Epithelial cell of proximal tubule (primary cell): ENCODE results near the gene ADI1. TPM values are rescaled to one million over a fixed set of nuclear protein-coding genes. Genes with fewer than 3 reads are reported as not detected.
"Not testable (repeated sequence)": the region's sequence is repeated elsewhere in the genome, so short reads cannot be mapped to it uniquely, and the experiment has no call there.

Source experiments
- DNase-seq: peaks from one replicate; pipeline ENCODE4 v3.0.0-alpha.2; 2011; ENCODE audit warnings: low read depth
- H3K4me3 ChIP-seq: 2 replicates; pipeline ENCODE4 v1.5.1; 2011; ENCODE audit warnings: low read depth, mild to moderate bottlenecking, low read length
- total RNA-seq: library from RNA; depleted of rRNA; stranded (reverse); fragments of >200 nt; gene quantifications from 2 replicates; pipeline ENCODE4 v1.2.3, GENCODE V29; 2015
- TF ChIP-seq, protein P1 (sequence below): conservative IDR thresholded peaks from 2 replicates; pipeline ENCODE4 v1.5.1; 2012; ENCODE audit warnings: low read depth, mild to moderate bottlenecking, low read length

ADI1 gene
- total RNA-seq, 1 donor from 2014 or later, result 35.3 TPM

DNA sequence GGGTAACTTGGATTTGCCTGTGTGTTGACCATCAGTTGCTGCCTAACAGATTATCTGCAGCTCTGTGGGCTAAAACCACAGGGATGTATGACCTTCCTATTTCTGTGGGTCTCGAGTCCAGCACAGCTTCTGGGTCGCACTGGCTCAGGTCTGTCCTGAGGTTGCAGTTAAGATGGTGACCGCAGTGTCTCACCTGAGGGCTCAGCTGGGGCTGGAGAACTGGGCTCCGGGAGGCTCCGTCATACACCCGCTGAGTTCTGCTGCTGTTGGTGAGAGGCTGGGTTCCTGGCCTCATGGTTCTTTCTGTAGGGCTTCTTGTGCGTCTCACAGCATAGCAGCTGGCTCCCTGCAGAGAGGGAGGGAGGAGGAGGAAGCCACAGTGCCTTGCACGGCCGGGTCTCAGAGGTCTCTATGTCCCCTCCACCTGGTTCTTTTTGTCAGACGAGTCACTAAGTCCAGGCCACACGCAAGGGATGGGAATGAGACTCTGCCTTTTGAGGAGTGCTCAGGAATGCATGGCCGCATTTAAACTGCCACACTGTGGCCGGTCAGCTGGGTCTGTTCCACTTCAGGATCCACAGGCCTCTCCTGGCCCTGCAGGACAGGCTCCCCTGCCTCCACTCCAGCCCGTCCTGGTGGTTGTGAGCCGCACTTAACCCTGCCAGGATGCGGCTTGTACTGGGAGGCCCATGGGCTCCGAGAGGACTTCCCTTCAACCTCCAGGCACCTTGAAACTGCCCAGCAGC is 67.2 kb downstream of the ADI1 start:
- TF ChIP-seq, protein P1, sequence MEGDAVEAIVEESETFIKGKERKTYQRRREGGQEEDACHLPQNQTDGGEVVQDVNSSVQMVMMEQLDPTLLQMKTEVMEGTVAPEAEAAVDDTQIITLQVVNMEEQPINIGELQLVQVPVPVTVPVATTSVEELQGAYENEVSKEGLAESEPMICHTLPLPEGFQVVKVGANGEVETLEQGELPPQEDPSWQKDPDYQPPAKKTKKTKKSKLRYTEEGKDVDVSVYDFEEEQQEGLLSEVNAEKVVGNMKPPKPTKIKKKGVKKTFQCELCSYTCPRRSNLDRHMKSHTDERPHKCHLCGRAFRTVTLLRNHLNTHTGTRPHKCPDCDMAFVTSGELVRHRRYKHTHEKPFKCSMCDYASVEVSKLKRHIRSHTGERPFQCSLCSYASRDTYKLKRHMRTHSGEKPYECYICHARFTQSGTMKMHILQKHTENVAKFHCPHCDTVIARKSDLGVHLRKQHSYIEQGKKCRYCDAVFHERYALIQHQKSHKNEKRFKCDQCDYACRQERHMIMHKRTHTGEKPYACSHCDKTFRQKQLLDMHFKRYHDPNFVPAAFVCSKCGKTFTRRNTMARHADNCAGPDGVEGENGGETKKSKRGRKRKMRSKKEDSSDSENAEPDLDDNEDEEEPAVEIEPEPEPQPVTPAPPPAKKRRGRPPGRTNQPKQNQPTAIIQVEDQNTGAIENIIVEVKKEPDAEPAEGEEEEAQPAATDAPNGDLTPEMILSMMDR, result no peak
- no peak for DNase-seq

DNA sequence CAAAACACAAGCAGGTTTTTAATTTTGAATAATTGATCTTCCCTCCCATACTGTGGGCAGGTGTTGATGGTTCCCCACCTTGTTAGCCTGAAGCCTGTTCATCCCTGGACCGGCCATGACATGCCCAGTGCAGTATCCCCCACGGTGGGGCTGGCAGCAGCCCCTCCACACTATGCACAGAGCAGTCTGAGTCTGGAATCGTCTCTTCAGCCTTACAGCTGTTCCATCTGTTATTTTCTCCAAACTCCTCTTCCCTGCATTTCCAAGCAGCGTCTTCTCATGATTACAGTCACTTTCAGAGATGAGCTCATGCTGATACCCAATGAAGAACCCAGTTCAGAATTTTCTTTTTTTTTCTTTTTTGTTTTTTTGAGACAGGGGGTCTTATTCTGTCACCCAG is 68.2 kb downstream of the ADI1 start:
- TF ChIP-seq, protein P1, result no peak

More for the DNA sequence above, 67.2 kb downstream of the ADI1 start:
- H3K4me3 ChIP-seq, result no peak overlapping the region

DNA sequence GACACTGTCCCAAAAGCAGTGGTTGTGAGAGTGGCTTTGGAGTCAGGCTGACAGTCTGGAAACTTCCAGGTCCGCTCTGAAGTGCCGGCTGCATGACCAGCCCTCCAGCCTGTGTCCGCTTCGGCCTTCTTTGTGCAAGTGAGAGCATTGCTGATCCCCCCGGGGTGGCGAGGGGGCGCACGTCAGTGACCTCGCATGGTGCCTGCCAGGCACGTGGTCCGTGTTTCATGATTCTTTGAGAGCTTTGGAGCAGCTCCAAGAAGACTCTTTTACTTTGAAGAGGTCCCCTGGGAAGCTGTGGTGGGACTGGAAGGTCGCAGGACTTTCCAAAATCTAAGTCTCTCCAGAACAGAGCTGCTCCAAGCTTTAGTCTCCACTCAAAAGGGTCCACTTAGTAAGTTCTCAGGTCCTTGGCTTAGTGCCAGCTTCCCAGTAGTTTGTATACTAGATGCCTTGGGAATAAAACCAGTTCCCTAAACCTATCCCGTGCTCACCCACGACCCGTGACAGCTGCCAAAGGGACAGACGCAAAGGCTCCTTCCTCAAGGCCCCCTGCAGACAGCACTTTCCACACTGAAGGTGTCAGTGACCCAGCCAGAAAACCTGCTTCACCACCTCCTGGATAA is 68.8 kb downstream of the ADI1 start:
- H3K4me3 ChIP-seq, result no peak overlapping the region
- TF ChIP-seq, protein P1, result no peak
- no peak for DNase-seq

More for the DNA sequence above, 68.2 kb downstream of the ADI1 start:
- no peak for DNase-seq
- no peak overlapping the region for H3K4me3 ChIP-seq

DNA sequence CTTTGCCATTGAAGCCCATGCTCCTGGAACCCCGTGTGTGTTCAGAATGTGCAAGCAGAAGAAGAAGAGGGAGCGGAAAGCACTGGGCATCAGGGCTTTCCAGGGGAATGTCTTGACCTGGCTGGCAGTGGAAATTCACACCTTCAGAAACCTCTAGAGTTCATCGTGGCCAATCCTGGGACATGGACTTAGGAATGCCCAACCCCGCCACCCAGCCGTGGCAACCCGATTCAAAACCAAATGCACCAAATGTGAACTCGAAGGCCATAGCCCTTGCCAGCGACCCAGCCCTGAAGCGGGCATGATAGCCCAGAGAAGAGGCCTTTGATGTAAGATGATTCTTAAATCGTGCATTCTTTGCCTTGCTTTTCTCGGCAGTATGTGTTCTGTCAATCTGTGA is 69.4 kb downstream of the ADI1 start:
- TF ChIP-seq, protein P1, result no peak
- no peak overlapping the region for H3K4me3 ChIP-seq
- DNase-seq, result no peak

DNA sequence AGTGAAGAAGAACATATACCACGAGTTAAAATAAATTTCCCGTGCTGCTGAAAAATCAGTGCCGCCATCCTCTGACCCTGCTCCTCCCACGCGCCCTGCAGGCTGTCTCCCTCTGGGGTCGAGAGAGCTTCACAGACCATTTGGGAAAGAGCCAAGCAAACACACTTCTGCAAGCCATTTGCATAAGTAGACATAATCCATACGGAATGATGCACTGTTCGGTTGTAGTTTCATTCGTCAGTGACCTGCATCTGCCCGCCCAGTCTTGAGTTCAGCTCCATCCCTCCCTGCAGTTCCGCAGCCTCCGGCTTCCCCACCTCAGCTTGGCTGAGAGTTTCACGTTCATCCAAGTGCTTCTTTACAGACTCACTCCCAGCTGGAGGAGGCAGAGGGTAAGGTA is 70.2 kb downstream of the ADI1 start:
- TF ChIP-seq, protein P1, result no peak
- H3K4me3 ChIP-seq, result no peak overlapping the region
- DNase-seq, result no peak

DNA sequence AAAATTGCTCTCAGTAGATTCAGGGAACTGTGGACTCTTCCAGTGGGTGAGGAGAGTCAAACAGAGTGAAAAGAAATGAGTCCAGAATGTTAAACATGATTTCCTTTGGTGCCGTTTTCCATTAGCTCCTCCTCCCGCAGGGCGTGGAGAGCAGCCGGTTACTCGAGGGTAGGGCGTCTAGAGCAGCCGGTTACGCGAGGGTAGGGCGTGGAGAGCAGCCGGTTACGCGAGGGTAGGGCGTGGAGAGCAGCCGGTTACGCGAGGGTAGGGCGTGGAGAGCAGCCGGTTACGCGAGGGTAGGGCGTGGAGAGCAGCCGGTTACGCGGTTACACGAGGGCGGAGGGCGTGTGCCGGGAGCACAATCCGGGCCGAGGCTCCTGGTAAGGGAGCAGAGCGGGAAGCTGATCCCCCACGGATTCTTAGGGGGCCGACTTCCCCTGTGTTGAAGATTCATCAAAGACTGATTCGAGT is 70.9 kb downstream of the ADI1 start:
- DNase-seq, H3K4me3 ChIP-seq: not testable (repeated sequence)

DNA sequence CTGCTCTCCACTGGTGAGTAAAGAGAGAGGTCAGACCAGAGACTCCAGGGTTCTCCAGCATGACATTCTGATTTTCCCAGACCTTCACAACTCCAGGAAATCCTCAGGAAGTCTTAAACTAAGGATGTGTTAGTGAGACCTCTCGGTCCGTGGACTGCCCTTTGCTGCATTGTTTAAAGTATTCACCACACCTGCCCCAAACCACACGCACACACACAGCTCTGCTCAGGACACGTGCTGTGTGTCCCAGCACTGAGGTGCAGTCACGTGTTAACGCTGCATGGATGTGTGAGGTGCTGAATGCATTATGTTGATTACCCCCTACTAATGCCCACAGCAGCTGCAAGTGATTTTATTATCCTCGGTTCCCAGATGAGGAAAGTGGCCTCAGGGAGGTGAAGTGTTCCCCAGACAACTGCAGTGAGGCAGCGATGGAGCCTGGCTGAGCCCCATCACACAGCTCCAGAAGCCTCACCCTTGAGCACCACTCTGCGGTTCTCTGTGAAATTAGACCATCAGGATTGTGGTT is 71.5 kb downstream of the ADI1 start:
- no peak overlapping the region for H3K4me3 ChIP-seq
- TF ChIP-seq, protein P1, result no peak
- no peak for DNase-seq
